Choroid plexus epithelial cell (primary cell): ENCODE data around the gene C16orf90.
"Not testable (repeated sequence)": the region's sequence is repeated elsewhere in the genome, so short reads cannot be mapped to it uniquely, and the experiment has no call there.

Source experiments
- DNase-seq: peaks from one replicate; pipeline ENCODE4 v3.0.0-alpha.2; 2010; ENCODE audit warnings: low read depth
- H3K4me3 ChIP-seq: 2 replicates; pipeline ENCODE4 v1.5.1; 2011; ENCODE audit warnings: low read depth, mild to moderate bottlenecking, control low read depth, low read length, moderate library complexity
- TF ChIP-seq, protein P1 (sequence below): conservative IDR thresholded peaks from 2 replicates; pipeline ENCODE4 v1.5.1; 2011; ENCODE audit warnings: low read depth, mild to moderate bottlenecking, control low read depth, inconsistent platforms, low read length, moderate library complexity

The C16orf90 gene

GRCh38 chr16:3478242-3478925 lies 16.9 kb downstream of the C16orf90 start:
- TF ChIP-seq, protein P1, sequence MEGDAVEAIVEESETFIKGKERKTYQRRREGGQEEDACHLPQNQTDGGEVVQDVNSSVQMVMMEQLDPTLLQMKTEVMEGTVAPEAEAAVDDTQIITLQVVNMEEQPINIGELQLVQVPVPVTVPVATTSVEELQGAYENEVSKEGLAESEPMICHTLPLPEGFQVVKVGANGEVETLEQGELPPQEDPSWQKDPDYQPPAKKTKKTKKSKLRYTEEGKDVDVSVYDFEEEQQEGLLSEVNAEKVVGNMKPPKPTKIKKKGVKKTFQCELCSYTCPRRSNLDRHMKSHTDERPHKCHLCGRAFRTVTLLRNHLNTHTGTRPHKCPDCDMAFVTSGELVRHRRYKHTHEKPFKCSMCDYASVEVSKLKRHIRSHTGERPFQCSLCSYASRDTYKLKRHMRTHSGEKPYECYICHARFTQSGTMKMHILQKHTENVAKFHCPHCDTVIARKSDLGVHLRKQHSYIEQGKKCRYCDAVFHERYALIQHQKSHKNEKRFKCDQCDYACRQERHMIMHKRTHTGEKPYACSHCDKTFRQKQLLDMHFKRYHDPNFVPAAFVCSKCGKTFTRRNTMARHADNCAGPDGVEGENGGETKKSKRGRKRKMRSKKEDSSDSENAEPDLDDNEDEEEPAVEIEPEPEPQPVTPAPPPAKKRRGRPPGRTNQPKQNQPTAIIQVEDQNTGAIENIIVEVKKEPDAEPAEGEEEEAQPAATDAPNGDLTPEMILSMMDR = no peak
- no peak overlapping the region for H3K4me3 ChIP-seq
- no peak for DNase-seq

GRCh38 chr16:3476409-3476808 lies 18.9 kb downstream of the C16orf90 start:
- H3K4me3 ChIP-seq = no peak overlapping the region
- TF ChIP-seq, protein P1 = no peak
- DNase-seq = no peak

DNA sequence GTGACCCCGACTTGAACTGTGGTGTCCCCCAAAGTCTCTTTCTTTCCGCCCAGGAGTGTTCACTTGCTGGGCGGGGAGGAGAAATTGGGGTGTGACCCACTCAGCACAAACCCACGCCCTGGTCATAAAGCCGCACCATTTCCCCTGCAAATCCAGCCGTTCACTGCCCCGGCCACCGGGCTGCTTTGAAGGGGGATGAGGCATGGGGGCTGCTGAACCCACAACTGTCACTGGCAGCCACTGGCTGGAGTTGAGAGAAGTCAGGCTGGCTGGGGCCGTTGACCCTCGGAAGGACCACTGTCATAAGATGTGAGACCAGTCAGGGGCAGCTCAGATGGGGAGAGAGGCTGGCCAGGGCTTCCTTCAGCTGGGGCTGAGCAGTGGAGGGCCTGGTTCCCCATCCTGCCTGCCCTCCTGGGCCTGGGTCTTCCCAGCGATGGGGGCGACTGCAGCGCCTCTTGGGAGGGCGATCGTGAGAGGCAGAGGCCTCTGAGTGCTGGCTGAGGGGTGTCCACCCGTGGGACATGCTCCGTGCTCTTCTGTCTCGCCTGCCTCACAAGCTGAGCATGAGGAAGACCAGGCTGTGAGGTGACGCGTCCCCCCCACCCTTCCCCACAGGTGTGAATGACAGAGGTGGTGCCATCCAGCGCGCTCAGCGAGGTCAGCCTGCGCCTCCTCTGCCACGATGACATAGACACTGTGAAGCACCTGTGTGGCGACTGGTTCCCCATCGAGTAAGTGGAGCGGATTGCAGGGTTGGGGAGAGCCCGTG lies 19.5 kb downstream of the C16orf90 start:
- TF ChIP-seq, protein P1 = no peak
- no peak overlapping the region for H3K4me3 ChIP-seq
- DNase-seq = no peak

- H3K4me3 ChIP-seq, DNase-seq: not testable (repeated sequence)
Measured at GRCh38 chr16:3474870-3475269, 20.4 kb downstream of the C16orf90 start.

- no peak for DNase-seq
- TF ChIP-seq, protein P1 = no peak
- H3K4me3 ChIP-seq = no peak overlapping the region
Measured at GRCh38 chr16:3474136-3474779, 21.0 kb downstream of the C16orf90 start.

DNA sequence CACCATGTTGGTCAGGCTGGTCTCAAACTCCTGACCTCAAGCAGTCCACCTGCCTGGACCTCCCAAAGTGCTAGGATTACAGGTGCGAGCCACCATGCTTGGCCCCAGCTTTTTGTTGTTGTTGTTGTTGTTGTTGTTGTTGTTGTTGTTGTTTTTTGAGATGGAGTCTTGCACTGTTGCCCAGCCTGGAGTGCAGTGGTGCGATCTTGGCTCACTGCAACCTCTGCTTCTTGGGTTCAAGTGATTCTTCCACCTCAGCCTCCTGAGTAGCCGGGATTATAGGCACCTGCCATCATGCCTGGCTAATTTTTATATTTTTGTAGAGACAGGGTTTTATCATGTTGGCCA lies 21.7 kb downstream of the C16orf90 start:
- H3K4me3 ChIP-seq, DNase-seq: not testable (repeated sequence)

DNA sequence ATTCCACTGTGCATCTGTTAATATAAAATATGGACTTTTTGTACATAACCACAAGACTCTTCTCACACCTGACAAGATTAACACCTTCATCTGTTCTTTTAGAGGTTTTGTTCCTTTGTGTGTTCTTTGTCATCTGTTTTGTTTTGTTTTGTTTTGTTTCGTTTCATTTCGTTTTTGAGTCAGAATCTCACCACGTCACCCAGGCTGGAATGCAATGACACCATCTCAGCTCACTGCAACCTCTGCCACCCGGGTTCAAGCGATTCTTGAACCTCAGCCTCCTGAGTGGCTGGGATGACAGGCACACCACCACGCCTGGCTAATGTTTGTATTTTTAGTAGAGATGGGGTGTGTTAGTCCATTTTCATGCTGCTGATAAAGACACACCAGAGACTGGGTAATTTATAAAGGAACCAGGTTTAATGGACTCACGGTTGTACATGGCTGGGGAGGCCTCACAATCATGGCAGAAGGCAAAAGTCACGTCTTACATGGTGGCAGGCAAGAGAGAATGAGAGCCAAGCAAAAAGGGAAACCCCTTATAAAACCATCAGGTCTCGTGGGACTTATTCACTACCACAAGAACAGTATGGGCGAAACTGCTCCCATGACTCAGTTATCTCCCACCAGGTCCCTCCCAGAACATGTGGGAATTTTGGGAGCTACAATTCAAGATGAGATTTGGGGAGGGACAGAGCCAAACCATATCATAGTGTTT lies 22.3 kb downstream of the C16orf90 start:
- DNase-seq = no peak
- TF ChIP-seq, protein P1 = no peak
- H3K4me3 ChIP-seq = no peak overlapping the region
